ENCODE results near the gene RPTOR. TPM values are rescaled to one million over a fixed set of nuclear protein-coding genes. Genes with fewer than 3 reads are reported as not detected.

RPTOR gene
- total and polyA plus RNA-seq, 10 of the 15 experiments (the other 5 are each of a cell fraction or from before 2014, with no cell fraction given): 0.18 to 32.1 (median 7.8) TPM

GRCh38 chr17:80693511-80693910 is 148.9 kb downstream of the RPTOR start (continued):
- TF ChIP-seq, protein P1, sequence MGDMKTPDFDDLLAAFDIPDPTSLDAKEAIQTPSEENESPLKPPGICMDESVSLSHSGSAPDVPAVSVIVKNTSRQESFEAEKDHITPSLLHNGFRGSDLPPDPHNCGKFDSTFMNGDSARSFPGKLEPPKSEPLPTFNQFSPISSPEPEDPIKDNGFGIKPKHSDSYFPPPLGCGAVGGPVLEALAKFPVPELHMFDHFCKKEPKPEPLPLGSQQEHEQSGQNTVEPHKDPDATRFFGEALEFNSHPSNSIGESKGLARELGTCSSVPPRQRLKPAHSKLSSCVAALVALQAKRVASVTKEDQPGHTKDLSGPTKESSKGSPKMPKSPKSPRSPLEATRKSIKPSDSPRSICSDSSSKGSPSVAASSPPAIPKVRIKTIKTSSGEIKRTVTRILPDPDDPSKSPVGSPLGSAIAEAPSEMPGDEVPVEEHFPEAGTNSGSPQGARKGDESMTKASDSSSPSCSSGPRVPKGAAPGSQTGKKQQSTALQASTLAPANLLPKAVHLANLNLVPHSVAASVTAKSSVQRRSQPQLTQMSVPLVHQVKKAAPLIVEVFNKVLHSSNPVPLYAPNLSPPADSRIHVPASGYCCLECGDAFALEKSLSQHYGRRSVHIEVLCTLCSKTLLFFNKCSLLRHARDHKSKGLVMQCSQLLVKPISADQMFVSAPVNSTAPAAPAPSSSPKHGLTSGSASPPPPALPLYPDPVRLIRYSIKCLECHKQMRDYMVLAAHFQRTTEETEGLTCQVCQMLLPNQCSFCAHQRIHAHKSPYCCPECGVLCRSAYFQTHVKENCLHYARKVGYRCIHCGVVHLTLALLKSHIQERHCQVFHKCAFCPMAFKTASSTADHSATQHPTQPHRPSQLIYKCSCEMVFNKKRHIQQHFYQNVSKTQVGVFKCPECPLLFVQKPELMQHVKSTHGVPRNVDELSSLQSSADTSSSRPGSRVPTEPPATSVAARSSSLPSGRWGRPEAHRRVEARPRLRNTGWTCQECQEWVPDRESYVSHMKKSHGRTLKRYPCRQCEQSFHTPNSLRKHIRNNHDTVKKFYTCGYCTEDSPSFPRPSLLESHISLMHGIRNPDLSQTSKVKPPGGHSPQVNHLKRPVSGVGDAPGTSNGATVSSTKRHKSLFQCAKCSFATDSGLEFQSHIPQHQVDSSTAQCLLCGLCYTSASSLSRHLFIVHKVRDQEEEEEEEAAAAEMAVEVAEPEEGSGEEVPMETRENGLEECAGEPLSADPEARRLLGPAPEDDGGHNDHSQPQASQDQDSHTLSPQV (IDR thresholded peaks at IDR 0.05): no peak
- TF ChIP-seq EZH2 (IDR thresholded peaks at IDR 0.05; ENCODE audit: borderline replicate concordance, control insufficient read depth, low read depth, low read length) (no peak), BRCA1 (IDR thresholded peaks at IDR 0.05; ENCODE audit: low read depth, low read length) (no peak), ZNF622 (IDR thresholded peaks at IDR 0.05) (no peak), CREB1 (IDR thresholded peaks at IDR 0.05; ENCODE audit: low read depth) (no peak), CBFB (IDR thresholded peaks at IDR 0.05; ENCODE audit: low read depth) (no peak), TCF12 (IDR thresholded peaks at IDR 0.05; ENCODE audit: low read depth, low read length) (no peak), MTA3 (IDR thresholded peaks at IDR 0.05; ENCODE audit: borderline replicate concordance, low read length) (no peak)
- TF ChIP-seq, protein P2, sequence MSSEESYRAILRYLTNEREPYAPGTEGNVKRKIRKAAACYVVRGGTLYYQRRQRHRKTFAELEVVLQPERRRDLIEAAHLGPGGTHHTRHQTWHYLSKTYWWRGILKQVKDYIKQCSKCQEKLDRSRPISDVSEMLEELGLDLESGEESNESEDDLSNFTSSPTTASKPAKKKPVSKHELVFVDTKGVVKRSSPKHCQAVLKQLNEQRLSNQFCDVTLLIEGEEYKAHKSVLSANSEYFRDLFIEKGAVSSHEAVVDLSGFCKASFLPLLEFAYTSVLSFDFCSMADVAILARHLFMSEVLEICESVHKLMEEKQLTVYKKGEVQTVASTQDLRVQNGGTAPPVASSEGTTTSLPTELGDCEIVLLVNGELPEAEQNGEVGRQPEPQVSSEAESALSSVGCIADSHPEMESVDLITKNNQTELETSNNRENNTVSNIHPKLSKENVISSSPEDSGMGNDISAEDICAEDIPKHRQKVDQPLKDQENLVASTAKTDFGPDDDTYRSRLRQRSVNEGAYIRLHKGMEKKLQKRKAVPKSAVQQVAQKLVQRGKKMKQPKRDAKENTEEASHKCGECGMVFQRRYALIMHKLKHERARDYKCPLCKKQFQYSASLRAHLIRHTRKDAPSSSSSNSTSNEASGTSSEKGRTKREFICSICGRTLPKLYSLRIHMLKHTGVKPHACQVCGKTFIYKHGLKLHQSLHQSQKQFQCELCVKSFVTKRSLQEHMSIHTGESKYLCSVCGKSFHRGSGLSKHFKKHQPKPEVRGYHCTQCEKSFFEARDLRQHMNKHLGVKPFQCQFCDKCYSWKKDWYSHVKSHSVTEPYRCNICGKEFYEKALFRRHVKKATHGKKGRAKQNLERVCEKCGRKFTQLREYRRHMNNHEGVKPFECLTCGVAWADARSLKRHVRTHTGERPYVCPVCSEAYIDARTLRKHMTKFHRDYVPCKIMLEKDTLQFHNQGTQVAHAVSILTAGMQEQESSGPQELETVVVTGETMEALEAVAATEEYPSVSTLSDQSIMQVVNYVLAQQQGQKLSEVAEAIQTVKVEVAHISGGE (CRISPR knock-in tag; IDR thresholded peaks at IDR 0.05): no peak
- TF ChIP-seq, protein P3, sequence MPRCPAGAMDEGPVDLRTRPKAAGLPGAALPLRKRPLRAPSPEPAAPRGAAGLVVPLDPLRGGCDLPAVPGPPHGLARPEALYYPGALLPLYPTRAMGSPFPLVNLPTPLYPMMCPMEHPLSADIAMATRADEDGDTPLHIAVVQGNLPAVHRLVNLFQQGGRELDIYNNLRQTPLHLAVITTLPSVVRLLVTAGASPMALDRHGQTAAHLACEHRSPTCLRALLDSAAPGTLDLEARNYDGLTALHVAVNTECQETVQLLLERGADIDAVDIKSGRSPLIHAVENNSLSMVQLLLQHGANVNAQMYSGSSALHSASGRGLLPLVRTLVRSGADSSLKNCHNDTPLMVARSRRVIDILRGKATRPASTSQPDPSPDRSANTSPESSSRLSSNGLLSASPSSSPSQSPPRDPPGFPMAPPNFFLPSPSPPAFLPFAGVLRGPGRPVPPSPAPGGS (IDR thresholded peaks at IDR 0.05; ENCODE audit: borderline replicate concordance, insufficient read depth, low read depth, low read length, poor library complexity, severe bottlenecking): no peak
